Brain microvascular endothelial cell (primary cell): ENCODE measurements around the gene DOCK1.

ENCODE experiments used
- DNase-seq: peaks from one replicate; pipeline ENCODE4 v3.0.0-alpha.2; 2020
- H3K27ac ChIP-seq: fragments of 250-450 bp; sonication (Bioruptor Pico); 2 replicates; pipeline ENCODE4 v1.5.1; 2020; ENCODE audit warnings: mild to moderate bottlenecking, moderate library complexity
- H3K27me3 ChIP-seq: fragments of 250-450 bp; sonication (Bioruptor Pico); replicated peaks from 2 replicates; pipeline ENCODE4 v1.5.1; 2020; ENCODE audit warnings: mild to moderate bottlenecking
- H3K36me3 ChIP-seq: fragments of 250-450 bp; sonication (Bioruptor Pico); replicated peaks from 2 replicates; pipeline ENCODE4 v1.5.1; 2020; ENCODE audit warnings: mild to moderate bottlenecking
- H3K4me3 ChIP-seq: 2 replicates; pipeline ENCODE4 v1.5.1; 2011; ENCODE audit warnings: low read depth, mild to moderate bottlenecking, control low read depth, low read length, moderate library complexity
- CTCF ChIP-seq: IDR thresholded peaks from 2 replicates; pipeline ENCODE4 v1.5.1; 2011; ENCODE audit warnings: low read depth, mild to moderate bottlenecking, moderate library complexity, low read length, control low read depth, inconsistent platforms; ENCODE audit errors: missing control alignments
- in situ Hi-C: cut with HindIII; loops from 2 replicates; pipeline ENCODE4 v1.10.0; 2017; ENCODE audit warnings: low sequenced_read_pairs, low pct_ligation_motif_present

DOCK1 gene

DNA sequence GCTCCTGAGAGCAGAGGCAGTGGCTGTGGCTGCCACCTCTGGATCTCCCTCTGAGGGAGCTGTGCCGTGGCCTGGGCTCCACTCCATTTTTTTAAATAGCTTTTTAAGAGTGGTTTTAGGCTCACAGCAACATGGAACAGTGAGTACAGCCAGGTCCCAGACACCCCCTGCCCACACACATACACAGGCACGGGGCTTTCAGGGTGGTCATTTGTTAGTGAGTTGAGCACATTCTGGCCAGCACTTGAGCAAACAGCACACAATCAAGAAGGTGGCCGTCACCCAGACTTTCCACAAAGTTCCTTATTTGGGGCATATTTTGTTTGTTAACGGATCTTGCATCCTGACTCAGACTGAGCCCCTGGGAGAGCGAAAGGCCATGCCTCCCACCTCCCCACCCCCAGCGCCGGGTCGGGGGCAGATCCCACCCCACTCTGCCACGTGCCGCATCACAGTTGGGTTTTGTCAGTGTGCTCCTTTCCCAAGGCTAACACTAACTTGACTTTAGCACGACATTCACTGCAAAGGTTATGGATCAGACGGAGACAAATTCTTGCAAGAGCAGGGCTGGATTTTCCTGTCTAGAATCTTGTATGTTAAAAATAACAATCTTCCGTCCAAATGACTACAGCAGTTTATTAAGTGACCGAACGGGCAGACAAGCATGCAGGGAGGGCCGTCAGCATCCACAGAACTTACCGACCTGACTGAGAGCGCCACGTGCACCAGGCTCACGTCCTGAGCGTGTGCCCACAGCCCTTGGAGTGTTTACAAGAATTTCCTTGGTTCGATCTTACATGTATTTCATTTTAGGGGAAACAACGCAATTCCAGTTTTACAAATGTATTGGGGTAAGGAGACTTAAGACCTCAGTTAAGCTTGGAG is 487.4 kb downstream of the DOCK1 start:
- H3K4me3 ChIP-seq = no peak overlapping the region
- H3K27ac ChIP-seq = no peak overlapping the region
- in situ Hi-C loops = no loop called here
- TF ChIP-seq CTCF = no peak
- DNase-seq = no peak
- no peaks in the 10 kb centered on the region for H3K27me3 ChIP-seq
- no peaks in the 10 kb centered on the region for H3K36me3 ChIP-seq

DNA sequence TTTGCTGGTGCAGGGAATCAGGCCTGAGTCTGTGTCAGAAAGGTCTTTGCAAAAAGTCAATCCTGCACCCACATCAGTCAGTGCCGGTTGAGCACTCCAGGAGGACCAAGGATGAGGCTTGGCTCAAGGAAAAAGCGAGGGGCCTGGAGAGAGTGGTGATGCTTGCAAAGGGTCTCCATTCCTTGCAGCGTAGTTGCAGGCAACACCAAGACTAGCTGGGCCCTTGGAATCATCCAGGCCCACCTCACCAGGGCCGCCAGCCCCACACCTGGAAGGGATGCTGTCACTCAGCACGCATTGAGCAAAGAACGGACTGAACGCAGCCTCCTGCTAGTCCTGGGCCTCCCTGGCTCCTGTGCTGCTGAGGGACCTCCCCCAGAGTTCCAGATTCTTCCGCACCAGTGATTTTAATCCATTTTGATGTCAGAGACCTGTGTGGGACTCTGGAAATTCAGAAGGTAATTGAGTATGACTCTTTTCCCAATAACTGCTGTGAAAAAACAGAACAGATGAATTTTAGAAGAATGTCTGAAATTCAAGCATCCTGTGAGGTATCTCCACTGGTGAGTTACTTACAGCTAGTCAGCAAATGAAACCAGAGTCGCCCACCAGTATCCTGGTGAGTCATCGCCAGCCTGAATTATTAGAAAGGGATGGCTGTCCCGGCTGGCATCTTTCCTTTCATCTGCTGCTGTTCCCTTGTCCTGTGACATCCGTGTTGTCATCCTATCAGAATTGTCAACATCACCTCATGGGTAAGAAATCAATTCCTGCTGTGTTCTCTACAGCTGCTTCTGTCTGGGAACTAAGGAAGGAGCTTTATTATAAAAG is 493.1 kb downstream of the DOCK1 start:
- in situ Hi-C loops = no loop called here
- H3K36me3 ChIP-seq = no peaks in the 10 kb centered on the region
- TF ChIP-seq CTCF = no peak
- no peak overlapping the region for H3K4me3 ChIP-seq
- DNase-seq = peak; percentile 72
- no peaks in the 10 kb centered on the region for H3K27me3 ChIP-seq
- H3K27ac ChIP-seq = no peak overlapping the region

GRCh38 chr10:127398971-127399365 is 493.7 kb downstream of the DOCK1 start:
- no peak for TF ChIP-seq CTCF
- DNase-seq = no peak
- Histone ChIP-seq H3K36me3 (no peaks in the 10 kb centered on the region), H3K27me3 (no peaks in the 10 kb centered on the region), H3K4me3 (no peak overlapping the region), H3K27ac (no peak overlapping the region)
- in situ Hi-C loops = no loop called here

- Histone ChIP-seq H3K27ac (no peak overlapping the region), H3K4me3 (no peak overlapping the region), H3K27me3 (no peaks in the 10 kb centered on the region), H3K36me3 (no peaks in the 10 kb centered on the region)
- TF ChIP-seq CTCF = no peak
- in situ Hi-C loops = no loop called here
- no peak for DNase-seq
Measured at GRCh38 chr10:127399668-127400067, 494.4 kb downstream of the DOCK1 start.

DNA sequence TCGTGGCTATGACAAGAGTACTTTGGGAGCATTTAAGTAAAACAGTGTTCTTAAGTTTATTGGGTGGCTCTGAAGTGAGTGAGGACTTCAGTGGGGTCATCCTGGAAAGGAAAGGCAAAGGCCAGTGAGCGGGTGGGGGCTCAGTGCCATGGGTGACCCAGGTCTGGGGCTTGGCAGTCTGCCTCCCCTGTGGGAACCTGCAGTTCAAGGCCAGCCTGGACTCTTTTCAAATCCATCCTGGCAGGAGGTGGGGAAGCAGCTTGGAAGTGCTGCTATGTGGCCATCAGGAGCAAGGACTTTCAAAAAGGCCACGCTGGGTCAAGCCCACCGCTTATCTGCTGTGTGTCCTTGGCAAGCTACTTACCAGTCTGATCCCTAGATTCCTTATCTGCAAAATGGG is 495.0 kb downstream of the DOCK1 start:
- no peak for TF ChIP-seq CTCF
- in situ Hi-C loops = no loop called here
- no peak for DNase-seq
- Histone ChIP-seq H3K27ac (no peak overlapping the region), H3K36me3 (no peaks in the 10 kb centered on the region), H3K27me3 (no peaks in the 10 kb centered on the region), H3K4me3 (no peak overlapping the region)
